Stimulated activated CD4-positive, alpha-beta T cell treated with anti-CD3 and anti-CD28 coated beads, Interleukin-15, amount 100 ng/mL, for 48 hours (primary cell): ENCODE measurements around the gene TEX29.

Source experiments
- DNase-seq, 2 donors: peaks; one replicate each; pipeline ENCODE4 v3.0.0-alpha.2; 2020; ENCODE audit warnings: low read depth in 2 of 2

The TEX29 gene

GRCh38 chr13:111291908-111292307, 28.5 kb upstream of the TEX29 start:
- no peak for DNase-seq

DNA sequence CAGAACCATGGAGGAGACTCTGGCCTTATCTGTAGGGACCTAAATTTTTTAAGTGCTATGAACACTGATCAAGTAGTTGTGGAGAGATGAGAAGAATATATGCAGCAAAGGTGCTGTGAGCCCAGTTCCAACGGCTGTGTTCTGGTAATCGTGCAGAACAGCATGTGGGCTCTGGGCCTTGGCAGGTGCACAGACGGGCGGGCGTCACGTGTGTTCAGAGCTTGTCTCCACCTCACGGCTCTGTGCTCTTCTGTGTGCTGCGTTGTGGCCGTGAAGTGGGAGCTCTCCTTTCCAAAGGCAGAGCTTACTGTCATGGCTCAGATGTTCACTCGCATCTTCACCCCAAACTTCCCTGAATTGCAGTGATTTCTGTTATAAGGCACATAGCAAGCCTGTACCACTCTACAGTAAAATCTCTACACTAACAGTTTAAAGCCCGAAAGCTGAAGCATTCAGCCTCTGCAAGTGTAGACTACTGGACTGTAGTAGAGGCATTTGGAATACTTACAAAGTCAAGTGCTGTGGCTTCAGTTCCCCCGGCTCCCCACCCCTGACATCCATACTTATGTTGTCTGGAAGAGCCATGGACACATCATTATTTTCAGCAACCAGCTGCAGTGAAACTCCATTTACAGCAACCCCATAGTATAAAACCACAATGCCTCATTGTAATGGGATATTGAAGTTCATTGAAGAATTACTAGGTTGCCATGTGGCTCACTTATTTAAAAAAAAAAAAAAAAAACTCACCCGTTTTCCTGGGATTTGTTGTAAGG, 27.5 kb upstream of the TEX29 start:
- no peak for DNase-seq

DNA sequence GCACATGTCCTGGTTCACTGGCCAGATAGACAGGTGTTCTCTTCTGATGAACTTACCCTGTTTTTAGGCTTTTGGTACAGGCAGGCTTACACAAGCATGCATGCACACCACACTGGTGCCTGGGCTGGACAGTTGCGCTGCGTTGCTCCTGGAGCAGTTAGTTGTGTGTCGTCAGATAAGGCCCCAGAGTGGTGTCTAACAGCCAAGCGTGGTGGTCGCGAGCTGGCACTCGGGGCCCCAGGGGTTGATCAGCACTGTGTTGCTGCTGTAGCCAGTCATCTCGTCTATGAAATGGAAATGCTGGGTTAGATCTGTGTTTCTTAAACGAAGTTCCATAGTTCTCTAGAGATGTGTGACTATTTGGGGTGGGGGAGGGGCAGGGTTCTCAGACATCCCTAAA, 24.6 kb upstream of the TEX29 start:
- no peak for DNase-seq

- no peak for DNase-seq
Observed at GRCh38 chr13:111296417-111296816, 24.0 kb upstream of the TEX29 start.

GRCh38 chr13:111298214-111298975, 22.0 kb upstream of the TEX29 start:
- no peak for DNase-seq

GRCh38 chr13:111302045-111302726, 18.3 kb upstream of the TEX29 start:
- DNase-seq, result no peak

- no peak for DNase-seq
Observed at GRCh38 chr13:111303559-111303958, 16.9 kb upstream of the TEX29 start.

GRCh38 chr13:111304041-111304544, 16.3 kb upstream of the TEX29 start:
- no peak for DNase-seq

- no peak for DNase-seq
Observed at GRCh38 chr13:111304603-111305289, 15.7 kb upstream of the TEX29 start.

DNA sequence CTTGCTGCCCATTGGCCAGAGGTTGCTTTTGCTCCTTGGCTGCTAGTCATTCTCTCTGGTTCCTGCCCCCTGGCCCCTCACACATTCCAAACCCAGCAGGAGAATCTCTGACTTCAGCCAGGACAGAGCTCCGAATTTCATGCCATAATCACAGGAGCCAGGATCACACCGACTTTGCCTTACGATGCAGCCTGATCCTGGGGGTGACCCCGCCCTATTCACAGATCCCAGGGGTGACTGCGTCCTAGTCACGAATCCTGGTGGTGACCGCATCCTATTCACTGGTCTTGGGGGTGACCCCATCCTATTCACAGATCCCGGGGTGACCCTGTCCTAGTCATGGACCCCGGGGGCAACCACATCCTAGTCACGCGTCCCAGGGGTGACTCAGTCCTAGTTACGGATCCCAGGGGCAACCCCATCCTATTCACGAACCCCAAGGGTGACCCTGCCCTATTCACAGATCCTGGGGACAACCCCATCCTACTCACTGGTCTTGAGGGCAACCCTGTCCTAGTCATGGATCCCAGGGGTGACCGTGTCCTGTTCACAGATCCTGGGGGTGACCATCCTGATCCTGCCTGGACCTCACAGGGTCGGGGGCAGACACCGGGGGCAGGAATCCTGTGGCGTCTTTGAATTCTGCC, 7.4 kb upstream of the TEX29 start:
- no peak for DNase-seq

DNA sequence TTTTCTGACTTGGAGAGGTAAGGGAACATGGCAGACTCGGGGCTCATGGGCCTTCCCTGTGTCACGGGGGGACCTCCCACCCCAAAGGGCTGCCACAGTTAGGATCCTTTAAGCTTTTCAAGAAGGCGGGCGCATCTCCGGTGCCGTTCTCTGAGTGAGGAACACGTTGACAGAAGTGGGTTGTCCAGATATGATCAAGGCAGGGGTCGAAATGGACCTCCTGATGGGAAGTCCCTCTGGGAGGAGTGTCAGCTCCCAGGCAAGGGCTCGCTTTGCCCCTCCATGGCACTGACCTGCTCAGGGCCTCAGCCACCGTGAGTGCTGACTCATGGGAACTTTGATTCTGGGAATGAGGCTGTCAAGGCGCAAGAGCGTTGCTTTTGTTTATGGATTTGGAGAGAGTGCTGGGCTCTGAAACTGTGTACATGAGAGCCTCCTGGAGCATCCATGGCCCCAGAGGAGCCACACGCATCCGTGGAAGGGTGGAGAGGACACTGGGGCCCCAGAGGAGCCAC, 6.5 kb upstream of the TEX29 start:
- DNase-seq, result no peak

GRCh38 chr13:111314852-111315251, 5.6 kb upstream of the TEX29 start:
- DNase-seq, result no peak

DNA sequence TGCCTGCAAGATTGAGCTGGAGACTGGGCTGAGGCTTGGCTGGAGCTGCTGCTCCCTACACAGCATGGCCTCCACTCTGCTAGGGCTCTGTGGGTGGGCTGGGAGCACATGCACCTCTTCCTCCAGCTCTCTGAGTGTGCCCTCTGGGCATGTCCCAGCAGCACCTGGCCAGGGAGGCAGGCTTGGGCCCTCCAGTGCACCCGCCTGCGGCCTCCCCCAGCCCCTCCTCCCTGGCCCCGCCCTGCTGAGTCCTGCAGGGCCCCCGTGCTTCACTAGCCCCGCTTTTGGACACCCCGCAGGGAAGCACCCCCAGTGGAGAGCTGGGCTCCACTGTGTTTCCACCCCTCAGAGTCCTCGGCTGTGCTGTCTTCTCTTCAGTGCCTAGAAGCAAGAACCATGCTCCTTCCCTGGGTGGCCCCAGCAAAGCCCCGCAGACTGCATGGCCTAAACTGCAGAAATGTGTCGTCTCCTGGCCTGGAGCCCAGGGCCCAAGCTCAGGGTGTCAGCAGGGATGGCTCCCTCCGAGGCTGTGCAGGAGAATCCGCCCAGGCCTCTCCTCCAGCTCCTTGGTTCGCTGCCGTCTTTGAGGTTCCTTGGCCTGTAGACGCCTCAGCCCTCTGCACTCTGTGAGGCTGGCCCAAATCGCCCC, 5.0 kb upstream of the TEX29 start:
- no peak for DNase-seq

DNA sequence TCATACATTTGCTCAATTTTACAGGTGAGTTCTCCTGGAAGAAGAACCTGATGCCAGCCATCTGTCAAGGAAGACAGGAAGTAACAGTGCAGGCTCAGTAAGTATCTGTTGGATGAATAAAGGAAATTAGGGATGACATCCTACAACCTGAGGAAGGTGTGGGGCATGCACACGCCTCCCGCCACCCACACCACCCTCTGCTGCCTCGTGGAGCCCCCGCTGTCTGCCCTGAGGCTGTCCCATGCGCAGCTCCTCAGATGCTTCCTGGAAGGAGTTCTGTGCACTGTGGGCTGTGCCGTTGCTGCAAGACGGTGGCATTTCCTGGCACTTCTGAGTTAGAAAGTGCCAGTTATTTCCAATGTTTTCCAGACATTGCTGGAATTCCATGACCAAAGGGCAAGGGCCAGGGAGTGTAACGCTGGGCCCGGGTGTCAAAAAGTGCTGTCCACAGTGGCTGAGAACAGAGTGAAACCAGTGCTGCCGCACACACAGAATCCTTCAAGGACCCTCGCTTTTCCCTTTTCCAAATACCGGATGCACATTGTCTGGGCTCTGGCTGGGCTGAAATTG, 4.2 kb upstream of the TEX29 start:
- DNase-seq, result no peak

DNA sequence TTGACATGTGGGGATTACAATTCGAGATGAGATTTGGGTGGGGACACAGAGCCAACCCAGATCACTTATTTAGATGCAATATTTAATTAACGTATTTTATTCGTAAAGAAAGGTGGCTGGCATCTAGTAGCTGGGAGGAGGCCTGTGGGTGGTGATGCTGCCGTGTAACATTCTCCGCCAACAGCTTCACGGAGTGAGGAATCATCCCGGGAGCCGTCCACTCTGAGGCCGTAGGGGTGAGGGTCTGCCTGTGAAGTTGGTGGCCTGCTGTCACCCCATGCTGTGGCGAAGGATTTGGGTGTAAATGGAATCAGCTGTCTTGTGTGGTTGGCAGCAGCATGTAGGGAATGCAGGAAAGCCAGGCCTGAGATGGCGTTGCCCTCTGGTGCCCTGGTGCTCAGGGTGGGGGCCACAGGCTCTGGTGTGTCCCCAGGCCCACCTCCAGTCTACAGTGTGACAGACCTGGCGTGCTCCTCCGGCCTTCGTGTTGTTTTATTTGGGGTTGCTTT, 3.3 kb upstream of the TEX29 start:
- no peak for DNase-seq

DNA sequence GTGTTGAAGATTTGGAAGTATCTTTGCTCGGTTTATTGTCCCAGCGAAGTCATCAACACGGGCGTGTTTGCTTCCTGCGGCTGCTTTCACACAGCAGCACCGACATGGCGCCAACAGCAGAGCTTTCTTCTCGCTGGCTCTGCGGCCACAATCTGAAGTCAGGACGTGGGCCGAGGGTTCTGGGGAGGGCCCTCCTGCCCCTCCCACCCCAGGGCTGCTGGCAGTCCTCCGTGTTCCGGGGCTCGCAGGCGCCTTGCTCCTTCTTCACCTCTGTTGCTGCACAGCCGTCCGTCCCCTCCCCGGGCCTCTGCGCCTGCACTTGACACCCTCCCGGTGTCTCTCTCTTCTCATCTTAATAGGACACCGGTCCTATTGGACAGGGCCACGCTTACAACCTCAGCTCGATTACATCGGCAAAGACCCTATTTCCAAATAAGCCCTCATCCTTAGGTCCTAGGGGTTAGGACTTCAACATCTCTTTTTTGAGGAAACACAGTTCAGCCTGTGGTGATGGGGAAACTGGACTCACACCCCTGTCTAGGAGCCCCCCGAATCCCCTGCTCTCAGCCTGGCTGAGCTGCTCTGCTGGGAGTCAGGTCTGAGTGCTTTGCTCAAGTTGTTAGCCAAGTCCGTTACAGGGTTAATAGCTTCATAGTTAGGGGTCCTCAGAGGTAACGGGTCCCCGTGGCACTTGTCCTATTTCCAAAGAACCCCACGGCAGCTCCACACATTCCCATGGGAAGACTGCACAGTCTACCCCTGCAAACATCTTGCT, 2.7 kb upstream of the TEX29 start:
- DNase-seq, result no peak

DNA sequence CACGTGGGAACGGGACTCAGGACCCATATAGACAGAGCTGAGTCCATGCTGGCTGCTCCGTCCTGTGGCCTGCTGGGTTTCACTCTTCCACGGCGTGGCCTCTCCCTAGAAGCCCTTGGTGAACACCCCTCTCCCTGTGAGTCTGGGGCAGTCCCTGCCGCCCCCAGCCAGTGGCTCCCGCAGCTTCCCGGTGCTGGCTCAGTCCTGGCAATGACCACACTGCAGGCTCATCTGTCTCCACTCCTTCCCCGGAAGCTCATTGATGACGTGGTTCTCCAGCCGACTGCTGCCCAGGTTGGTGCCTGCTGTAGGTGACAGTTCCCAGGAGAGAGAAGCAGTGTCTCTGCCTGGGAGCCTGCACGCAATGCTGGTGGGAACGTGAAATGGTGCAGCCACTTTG, 2.1 kb upstream of the TEX29 start:
- DNase-seq, result no peak

- DNase-seq, result no peak
Observed at GRCh38 chr13:111319521-111319920, 921 bp upstream of the TEX29 start.
